ENCODE results near the gene UBTD2. TPM values are rescaled to one million over a fixed set of nuclear protein-coding genes. Genes with fewer than 3 reads are reported as not detected.
A peak's percentile ranks its signal among the peaks of the same experiment; 100 is the strongest.

UBTD2 gene
- total and polyA plus RNA-seq, 10 of the 15 experiments (the other 5 are each of a cell fraction or from before 2014, with no cell fraction given): 7.7 to 30.5 (median 19.4) TPM

DNA sequence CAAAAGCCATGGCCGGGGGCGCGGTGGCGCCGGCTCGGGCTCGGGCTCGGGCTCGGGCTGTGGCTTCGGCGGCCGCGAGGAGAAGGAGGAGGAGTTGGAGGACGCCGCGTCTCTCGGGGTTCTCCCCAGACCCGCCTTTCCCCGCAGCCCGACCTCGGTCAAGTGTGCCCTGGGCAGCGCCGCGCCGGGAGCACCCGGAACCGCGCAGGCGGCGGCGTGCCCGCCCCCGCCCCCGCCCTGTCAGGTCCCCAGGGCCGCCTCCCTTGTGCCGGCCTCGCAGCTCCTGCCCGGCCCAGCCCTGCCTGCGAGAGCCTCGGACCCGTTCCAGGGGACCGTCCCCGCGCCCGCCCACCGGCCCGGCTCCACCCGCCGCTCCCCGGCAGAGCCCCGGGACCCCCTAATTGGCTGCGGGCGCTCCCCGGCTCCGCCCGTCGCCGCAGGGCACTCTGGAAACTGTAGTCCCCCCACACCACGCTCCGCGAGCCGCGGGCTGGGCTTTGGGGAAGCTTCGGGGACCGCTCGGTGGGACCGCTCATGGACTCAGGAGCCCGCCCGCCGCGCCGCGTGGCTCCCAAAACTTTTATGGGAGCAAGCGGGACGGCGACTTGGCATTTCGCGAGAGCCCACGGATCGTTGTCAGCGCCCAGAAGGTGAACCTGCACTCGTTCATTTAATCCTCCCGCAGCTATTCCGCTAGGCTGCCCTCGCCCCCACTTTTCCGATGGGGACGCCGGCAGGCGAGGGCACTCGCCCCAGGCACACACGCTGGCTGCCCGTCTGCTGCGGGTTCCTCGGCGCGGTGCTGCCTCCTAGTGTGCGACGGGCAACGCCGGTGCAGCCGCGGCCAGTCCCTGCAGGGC, 95.3 kb downstream of the UBTD2 start, which contains the start of gene STK10 (continued):
- TF ChIP-seq, protein P1, sequence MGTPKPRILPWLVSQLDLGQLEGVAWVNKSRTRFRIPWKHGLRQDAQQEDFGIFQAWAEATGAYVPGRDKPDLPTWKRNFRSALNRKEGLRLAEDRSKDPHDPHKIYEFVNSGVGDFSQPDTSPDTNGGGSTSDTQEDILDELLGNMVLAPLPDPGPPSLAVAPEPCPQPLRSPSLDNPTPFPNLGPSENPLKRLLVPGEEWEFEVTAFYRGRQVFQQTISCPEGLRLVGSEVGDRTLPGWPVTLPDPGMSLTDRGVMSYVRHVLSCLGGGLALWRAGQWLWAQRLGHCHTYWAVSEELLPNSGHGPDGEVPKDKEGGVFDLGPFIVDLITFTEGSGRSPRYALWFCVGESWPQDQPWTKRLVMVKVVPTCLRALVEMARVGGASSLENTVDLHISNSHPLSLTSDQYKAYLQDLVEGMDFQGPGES (IDR thresholded peaks at IDR 0.05): no peak
- TF ChIP-seq, protein P2, sequence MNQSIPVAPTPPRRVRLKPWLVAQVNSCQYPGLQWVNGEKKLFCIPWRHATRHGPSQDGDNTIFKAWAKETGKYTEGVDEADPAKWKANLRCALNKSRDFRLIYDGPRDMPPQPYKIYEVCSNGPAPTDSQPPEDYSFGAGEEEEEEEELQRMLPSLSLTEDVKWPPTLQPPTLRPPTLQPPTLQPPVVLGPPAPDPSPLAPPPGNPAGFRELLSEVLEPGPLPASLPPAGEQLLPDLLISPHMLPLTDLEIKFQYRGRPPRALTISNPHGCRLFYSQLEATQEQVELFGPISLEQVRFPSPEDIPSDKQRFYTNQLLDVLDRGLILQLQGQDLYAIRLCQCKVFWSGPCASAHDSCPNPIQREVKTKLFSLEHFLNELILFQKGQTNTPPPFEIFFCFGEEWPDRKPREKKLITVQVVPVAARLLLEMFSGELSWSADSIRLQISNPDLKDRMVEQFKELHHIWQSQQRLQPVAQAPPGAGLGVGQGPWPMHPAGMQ (IDR thresholded peaks at IDR 0.05; ENCODE audit: borderline replicate concordance): no peak
- no peak for TF ChIP-seq MTA2 (IDR thresholded peaks at IDR 0.05; ENCODE audit: low read depth)
- TF ChIP-seq CBFB (IDR thresholded peaks at IDR 0.05; ENCODE audit: low read depth): no peak
- no peak for TF ChIP-seq RAD51 (IDR thresholded peaks at IDR 0.05)
- TF ChIP-seq, protein P3, sequence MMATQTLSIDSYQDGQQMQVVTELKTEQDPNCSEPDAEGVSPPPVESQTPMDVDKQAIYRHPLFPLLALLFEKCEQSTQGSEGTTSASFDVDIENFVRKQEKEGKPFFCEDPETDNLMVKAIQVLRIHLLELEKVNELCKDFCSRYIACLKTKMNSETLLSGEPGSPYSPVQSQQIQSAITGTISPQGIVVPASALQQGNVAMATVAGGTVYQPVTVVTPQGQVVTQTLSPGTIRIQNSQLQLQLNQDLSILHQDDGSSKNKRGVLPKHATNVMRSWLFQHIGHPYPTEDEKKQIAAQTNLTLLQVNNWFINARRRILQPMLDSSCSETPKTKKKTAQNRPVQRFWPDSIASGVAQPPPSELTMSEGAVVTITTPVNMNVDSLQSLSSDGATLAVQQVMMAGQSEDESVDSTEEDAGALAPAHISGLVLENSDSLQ (IDR thresholded peaks at IDR 0.05): no peak; the same call in 1 of the 2 replicates
- TF ChIP-seq ZZZ3 (IDR thresholded peaks at IDR 0.05; ENCODE audit: control insufficient read depth, insufficient read length, low read depth): no peak
- TF ChIP-seq RFX5 (IDR thresholded peaks at IDR 0.05; ENCODE audit: low read depth, low read length): no peak
- 0 out of 4 replicates have a peak, but pooled peaks of 1 of the 2 experiments have one; percentile 3 for TF ChIP-seq EP300 (IDR thresholded peaks at IDR 0.05; ENCODE audit: borderline replicate concordance in 1 of 2, control insufficient read depth in 1 of 2, low read depth in 2 of 2, low read length in 2 of 2)
- no peak for TF ChIP-seq FOXK2 (IDR thresholded peaks at IDR 0.05)
- TF ChIP-seq NRF1 (conservative IDR thresholded peaks at IDR 0.05; ENCODE audit: low read depth, low read length): no peak
- peak; percentile 73 for TF ChIP-seq MXI1 (IDR thresholded peaks at IDR 0.05; ENCODE audit: low read depth, low read length)
- TF ChIP-seq SMARCA5 (IDR thresholded peaks at IDR 0.05): peak; percentile 96
- no peak for TF ChIP-seq PAX8 (IDR thresholded peaks at IDR 0.05)
- peak; percentile 46; the same call in 1 of the 2 replicates for TF ChIP-seq NBN (IDR thresholded peaks at IDR 0.05)
- TF ChIP-seq KDM1A (IDR thresholded peaks at IDR 0.05; ENCODE audit: borderline replicate concordance): no peak
- TF ChIP-seq, protein P4, sequence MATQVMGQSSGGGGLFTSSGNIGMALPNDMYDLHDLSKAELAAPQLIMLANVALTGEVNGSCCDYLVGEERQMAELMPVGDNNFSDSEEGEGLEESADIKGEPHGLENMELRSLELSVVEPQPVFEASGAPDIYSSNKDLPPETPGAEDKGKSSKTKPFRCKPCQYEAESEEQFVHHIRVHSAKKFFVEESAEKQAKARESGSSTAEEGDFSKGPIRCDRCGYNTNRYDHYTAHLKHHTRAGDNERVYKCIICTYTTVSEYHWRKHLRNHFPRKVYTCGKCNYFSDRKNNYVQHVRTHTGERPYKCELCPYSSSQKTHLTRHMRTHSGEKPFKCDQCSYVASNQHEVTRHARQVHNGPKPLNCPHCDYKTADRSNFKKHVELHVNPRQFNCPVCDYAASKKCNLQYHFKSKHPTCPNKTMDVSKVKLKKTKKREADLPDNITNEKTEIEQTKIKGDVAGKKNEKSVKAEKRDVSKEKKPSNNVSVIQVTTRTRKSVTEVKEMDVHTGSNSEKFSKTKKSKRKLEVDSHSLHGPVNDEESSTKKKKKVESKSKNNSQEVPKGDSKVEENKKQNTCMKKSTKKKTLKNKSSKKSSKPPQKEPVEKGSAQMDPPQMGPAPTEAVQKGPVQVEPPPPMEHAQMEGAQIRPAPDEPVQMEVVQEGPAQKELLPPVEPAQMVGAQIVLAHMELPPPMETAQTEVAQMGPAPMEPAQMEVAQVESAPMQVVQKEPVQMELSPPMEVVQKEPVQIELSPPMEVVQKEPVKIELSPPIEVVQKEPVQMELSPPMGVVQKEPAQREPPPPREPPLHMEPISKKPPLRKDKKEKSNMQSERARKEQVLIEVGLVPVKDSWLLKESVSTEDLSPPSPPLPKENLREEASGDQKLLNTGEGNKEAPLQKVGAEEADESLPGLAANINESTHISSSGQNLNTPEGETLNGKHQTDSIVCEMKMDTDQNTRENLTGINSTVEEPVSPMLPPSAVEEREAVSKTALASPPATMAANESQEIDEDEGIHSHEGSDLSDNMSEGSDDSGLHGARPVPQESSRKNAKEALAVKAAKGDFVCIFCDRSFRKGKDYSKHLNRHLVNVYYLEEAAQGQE (IDR thresholded peaks at IDR 0.05; ENCODE audit: low read depth, low read length): no peak
- peak; percentile 43; the same call in 1 of the 2 replicates for TF ChIP-seq TAF1 (IDR thresholded peaks at IDR 0.05; ENCODE audit: borderline replicate concordance, low read depth, low read length)
- TF ChIP-seq ZNF622 (IDR thresholded peaks at IDR 0.05): no peak
- peak; percentile 89 for TF ChIP-seq EED (IDR thresholded peaks at IDR 0.05; ENCODE audit: low read depth)
- TF ChIP-seq ATF7 (IDR thresholded peaks at IDR 0.05; ENCODE audit: low read depth): no peak
- no peak for TF ChIP-seq SREBF1 (IDR thresholded peaks at IDR 0.05; ENCODE audit: low read length)
- no peak for TF ChIP-seq NFYA (IDR thresholded peaks at IDR 0.05; ENCODE audit: borderline replicate concordance, low read depth, low read length)
- TF ChIP-seq IKZF1 (conservative IDR thresholded peaks at IDR 0.05): peak; percentile 96
- TF ChIP-seq RUNX3 (IDR thresholded peaks at IDR 0.05; ENCODE audit: low read length): no peak
- no peak for TF ChIP-seq SUPT20H (IDR thresholded peaks at IDR 0.05; ENCODE audit: borderline replicate concordance, control insufficient read depth, low read depth, low read length)
